HG02973 (cell line): ENCODE data around the gene RAVER2.
"Not testable (repeated sequence)": the region's sequence is repeated elsewhere in the genome, so short reads cannot be mapped to it uniquely, and the experiment has no call there.

Experiments
- ATAC-seq: cut with Tn5 transposase; IDR thresholded peaks from one replicate; pipeline ENCODE4 v1.9.1; 2021; ENCODE audit warnings: moderate library complexity; ENCODE audit not compliant: unreplicated experiment

RAVER2 gene

GRCh38 chr1:64801851-64802523 is 57.1 kb downstream of the RAVER2 start:
- ATAC-seq = no peak

GRCh38 chr1:64809309-64809708 is 64.4 kb downstream of the RAVER2 start:
- ATAC-seq = no peak

GRCh38 chr1:64810001-64810400 is 65.1 kb downstream of the RAVER2 start:
- no peak for ATAC-seq

- no peak for ATAC-seq
Measured at GRCh38 chr1:64811131-64811530, 66.3 kb downstream of the RAVER2 start.

GRCh38 chr1:64814427-64814826 is 69.6 kb downstream of the RAVER2 start:
- ATAC-seq = no peak

- not testable (repeated sequence) for ATAC-seq
Measured at GRCh38 chr1:64817364-64817763, 72.5 kb downstream of the RAVER2 start.

- not testable (repeated sequence) for ATAC-seq
Measured at GRCh38 chr1:64820572-64820971, 75.7 kb downstream of the RAVER2 start.

- ATAC-seq = no peak
Measured at GRCh38 chr1:64822621-64823020, 77.7 kb downstream of the RAVER2 start.

GRCh38 chr1:64823691-64824476 is 79.0 kb downstream of the RAVER2 start:
- ATAC-seq = peak; percentile 53

- ATAC-seq = peak; percentile 45
Measured at GRCh38 chr1:64826991-64827390, 82.1 kb downstream of the RAVER2 start.

GRCh38 chr1:64828829-64829228 is 84.0 kb downstream of the RAVER2 start:
- no peak for ATAC-seq

- ATAC-seq = no peak
Measured at GRCh38 chr1:64829411-64830029, 84.6 kb downstream of the RAVER2 start.

GRCh38 chr1:64830030-64830651 is 85.3 kb downstream of the RAVER2 start:
- ATAC-seq = no peak

- no peak for ATAC-seq
Measured at GRCh38 chr1:64834734-64835133, 89.9 kb downstream of the RAVER2 start.

- no peak for ATAC-seq
Measured at GRCh38 chr1:64836802-64837201, 91.9 kb downstream of the RAVER2 start.

GRCh38 chr1:64838486-64838885 is 93.6 kb downstream of the RAVER2 start:
- ATAC-seq = no peak

- ATAC-seq = no peak
Measured at GRCh38 chr1:64839261-64839660, 94.4 kb downstream of the RAVER2 start.

- ATAC-seq = no peak
Measured at GRCh38 chr1:64839732-64840405, 95.0 kb downstream of the RAVER2 start.

- ATAC-seq = no peak
Measured at GRCh38 chr1:64841330-64842065, 96.6 kb downstream of the RAVER2 start.

- no peak for ATAC-seq
Measured at GRCh38 chr1:64842224-64842623, 97.3 kb downstream of the RAVER2 start.
